ENCODE measurements around the gene ZDHHC4. TPM values are rescaled to one million over a fixed set of nuclear protein-coding genes. Genes with fewer than 3 reads are reported as not detected.

Gene ZDHHC4
- total RNA-seq, 1 experiment from 2014 or later: 62.0 TPM

GRCh38 chr7:6588566-6588965 lies 11.3 kb downstream of the ZDHHC4 start:
- Histone ChIP-seq H3K14ac (ENCODE audit: insufficient read depth, low read length) (no peak overlapping the region), H3K4me2 (ENCODE audit: insufficient read depth, insufficient read length, low read length) (no peak overlapping the region), H3K79me2 (ENCODE audit: insufficient read depth, low read length) (no peaks in the 10 kb centered on the region), H2BK120ac (ENCODE audit: low read depth, low read length, poor library complexity, severe bottlenecking) (no peak overlapping the region), H4K5ac (ENCODE audit: insufficient read length, low read depth, low read length) (no peak overlapping the region), H3K27me3 (ENCODE audit: insufficient read depth, low read length) (no peaks in the 10 kb centered on the region), H4K8ac (replicated peaks; ENCODE audit: insufficient read length, low read depth, low read length) (no peak overlapping the region), H3K23me2 (ENCODE audit: insufficient read length, low read depth, low read length, poor library complexity, severe bottlenecking) (peaks cover 6% of the 10 kb centered on the region), H2BK5ac (ENCODE audit: insufficient read length, low read length) (no peak overlapping the region), H4K20me1 (ENCODE audit: control insufficient read depth, insufficient read depth, insufficient read length) (no peaks in the 10 kb centered on the region), H2AFZ (ENCODE audit: low read length) (no peak overlapping the region), H3K9ac (ENCODE audit: extremely low read depth, insufficient read length, low read length) (no peak overlapping the region), H3K79me1 (ENCODE audit: insufficient read depth, low read depth, low read length, poor library complexity, severe bottlenecking) (no peaks in the 10 kb centered on the region), H3K4ac (ENCODE audit: low read depth, low read length) (no peak overlapping the region), H3K4me1 (ENCODE audit: insufficient read depth, low read length) (no peaks in the 10 kb centered on the region), H4K91ac (ENCODE audit: insufficient read length, low read depth, low read length) (no peak overlapping the region), H2BK15ac (ENCODE audit: low read depth, low read length) (no peak overlapping the region), H3K9me3 (ENCODE audit: control insufficient read depth, low read depth, low read length) (no peaks in the 10 kb centered on the region), H2BK20ac (ENCODE audit: low read depth, low read length, poor library complexity, severe bottlenecking) (no peak overlapping the region), H3K18ac (ENCODE audit: insufficient read length, low read depth, low read length) (no peak overlapping the region), H3K27ac (ENCODE audit: insufficient read length, low read depth, low read length) (no peak overlapping the region), H3T11ph (ENCODE audit: low read length) (no peak overlapping the region), H3K56ac (ENCODE audit: insufficient read length, low read depth, low read length) (no peak overlapping the region), H3K23ac (ENCODE audit: insufficient read length, low read depth, low read length) (no peak overlapping the region), H2BK12ac (ENCODE audit: insufficient read length, low read depth, low read length) (no peak overlapping the region), H2AK5ac (ENCODE audit: insufficient read length, low read length) (no peak overlapping the region)
- peak overlapping the region; percentile 5 to 62; a peak in 2 of 5 replicates for H3K4me3 Mint-ChIP-seq
- DNase-seq: no peak
- no CpG with 5 or more reads among the region's 9 CpGs for WGBS (ENCODE audit: extremely low coverage, insufficient read length, low lambda C conversion rate)
- peaks cover 9 to 10% of the 10 kb centered on the region in 2 experiments for H3K4me1 Mint-ChIP-seq
- peak overlapping the region in 1 of 3 experiments; percentile 75; a peak in 2 of 7 replicates for H3K27ac Mint-ChIP-seq
- TF ChIP-seq CTCF (conservative IDR thresholded peaks at IDR 0.05): no peak
- no peaks in the 10 kb centered on the region for H3K27me3 Mint-ChIP-seq (ENCODE audit: low read depth)
- H3K9me3 Mint-ChIP-seq: no peaks in the 10 kb centered on the region
- H3K36me3 Mint-ChIP-seq (ENCODE audit: insufficient read depth in 1 of 3, low read depth in 3 of 3): peaks cover 24 to 73% (median 62%) of the 10 kb centered on the region in 3 experiments
